CD1c-positive myeloid dendritic cell (primary cell): ENCODE measurements around the gene PCDHA2.
"Not testable (repeated sequence)": the region's sequence is repeated elsewhere in the genome, so short reads cannot be mapped to it uniquely, and the experiment has no call there.

Experiments used
- DNase-seq: peaks from one replicate; pipeline ENCODE4 v3.0.0-alpha.2; 2016; ENCODE audit errors: extremely low spot score

Gene PCDHA2

DNA sequence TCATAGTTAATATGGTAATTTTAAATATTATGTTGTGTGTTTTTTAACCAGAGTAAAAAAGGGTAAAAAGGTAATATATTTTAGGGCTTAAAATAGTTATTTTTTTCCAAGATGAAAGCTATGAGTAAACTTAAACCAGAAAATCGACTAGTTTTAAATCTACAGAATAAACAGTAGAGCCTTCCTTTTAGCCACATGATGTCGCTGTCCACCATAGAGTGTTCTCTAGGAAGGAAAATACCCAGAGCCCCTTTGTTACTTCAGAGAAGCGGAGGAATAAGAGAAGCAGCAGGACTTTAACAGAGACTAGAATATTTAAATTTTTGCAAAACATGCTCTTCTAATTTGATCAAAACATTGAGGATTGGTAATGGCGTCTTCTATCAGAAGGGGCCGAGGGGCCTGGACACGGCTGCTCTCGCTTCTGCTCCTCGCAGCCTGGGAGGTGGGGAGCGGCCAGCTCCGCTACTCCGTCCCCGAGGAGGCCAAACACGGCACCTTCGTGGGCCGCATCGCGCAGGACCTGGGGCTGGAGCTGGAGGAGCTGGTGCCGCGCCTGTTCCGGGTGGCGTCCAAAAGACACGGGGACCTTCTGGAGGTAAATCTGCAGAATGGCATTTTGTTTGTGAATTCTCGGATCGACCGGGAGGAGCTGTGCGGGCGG lies at the start of gene PCDHA2:
Gene PCDHA2, plus strand, starts transcription at position 258 of the 664 bp plus-strand sequence.
- no peak for DNase-seq

DNA sequence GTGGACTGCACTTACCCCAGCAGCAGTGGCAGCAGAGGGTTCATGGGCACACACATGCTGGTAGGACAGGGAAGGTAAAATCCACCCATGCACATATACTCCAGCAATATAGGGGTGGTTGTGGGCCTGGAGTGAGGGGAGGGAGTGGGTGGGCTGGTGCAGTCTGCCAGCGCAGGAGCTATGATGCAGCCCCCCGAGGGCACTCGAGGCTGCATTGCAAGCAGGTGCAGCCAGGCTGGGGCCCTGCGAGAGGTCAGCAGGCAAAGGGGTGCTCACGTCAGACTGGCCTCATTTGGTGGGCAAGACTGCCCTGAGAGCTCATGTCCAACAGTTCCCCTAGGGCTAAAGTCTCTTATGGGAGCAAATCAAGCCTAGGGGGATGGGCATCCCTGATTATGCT lies 41.1 kb upstream of the PCDHA2 start:
- DNase-seq, result no peak

DNA sequence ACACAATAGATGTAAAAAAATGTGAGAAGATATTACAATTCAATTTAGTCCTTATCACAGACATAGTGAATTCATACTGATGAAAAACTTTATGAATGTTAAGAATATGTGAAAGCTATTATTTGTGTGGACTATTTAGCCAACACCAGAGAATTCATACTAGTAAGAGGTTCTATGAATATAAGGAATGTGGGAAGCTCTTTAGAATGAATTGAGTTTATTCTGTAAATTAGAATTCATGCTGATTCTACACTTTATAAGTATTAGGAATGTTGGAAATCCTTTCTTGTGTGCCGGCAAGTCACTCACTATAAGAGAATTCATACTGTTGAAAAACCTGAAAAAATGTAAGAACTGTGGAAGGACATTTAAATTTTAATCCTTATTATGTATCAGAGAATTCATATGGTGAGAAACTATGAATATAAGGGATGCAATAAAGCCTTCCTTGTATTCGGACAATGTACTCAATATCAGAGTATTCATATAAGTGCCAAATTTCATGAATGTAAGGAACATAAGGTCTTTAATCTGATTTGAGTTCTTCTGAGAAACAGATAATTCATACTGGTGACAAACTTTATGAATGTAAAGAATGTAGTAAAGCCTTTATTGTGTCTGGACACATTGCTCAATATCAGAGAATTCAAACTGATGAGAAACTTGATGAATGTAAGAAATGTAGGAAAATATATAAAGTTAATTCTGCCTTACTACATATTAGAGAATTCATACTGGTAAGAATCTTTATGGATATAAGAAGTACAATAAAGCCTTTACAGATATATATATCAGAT lies 30.3 kb upstream of the PCDHA2 start:
- DNase-seq, result no peak

DNA sequence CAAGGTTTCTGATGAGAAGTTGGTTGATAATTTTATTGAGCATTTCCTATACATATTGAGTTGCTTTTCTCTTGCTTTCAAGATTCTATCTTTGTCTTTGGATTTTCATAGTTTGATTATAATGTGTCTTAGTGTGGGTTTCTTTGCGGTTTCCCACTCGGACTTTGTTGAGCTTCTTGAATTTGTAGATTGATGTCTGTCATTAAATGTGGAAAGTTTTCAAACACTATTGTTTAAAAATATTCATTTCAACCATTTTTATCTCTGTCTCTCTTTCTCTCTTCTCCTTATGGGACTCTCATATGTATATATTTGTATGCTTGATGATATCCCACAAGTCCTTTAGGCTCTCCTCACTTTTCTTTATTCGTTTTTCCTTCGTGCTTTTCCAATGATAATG lies 27.2 kb upstream of the PCDHA2 start:
- no peak for DNase-seq

DNA sequence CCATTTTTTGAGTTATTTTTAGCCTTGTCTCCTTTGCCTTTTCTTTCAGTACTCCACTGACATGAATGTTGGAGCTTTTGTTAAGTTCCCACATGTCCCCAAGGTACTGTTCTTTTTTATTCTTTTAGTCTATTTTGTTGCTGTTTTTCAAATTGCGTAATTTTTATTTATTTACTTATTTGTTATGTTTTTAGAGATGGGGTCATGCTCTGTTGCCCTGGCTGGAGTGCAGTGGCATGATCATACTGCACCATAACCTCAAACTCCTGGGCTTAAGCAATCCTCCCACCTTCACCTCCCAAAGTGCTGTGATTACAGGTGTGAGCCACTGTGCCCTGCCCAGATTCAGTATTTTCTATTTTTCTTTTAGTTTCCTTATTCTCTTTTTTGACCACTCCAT lies 14.1 kb upstream of the PCDHA2 start:
- no peak for DNase-seq

DNA sequence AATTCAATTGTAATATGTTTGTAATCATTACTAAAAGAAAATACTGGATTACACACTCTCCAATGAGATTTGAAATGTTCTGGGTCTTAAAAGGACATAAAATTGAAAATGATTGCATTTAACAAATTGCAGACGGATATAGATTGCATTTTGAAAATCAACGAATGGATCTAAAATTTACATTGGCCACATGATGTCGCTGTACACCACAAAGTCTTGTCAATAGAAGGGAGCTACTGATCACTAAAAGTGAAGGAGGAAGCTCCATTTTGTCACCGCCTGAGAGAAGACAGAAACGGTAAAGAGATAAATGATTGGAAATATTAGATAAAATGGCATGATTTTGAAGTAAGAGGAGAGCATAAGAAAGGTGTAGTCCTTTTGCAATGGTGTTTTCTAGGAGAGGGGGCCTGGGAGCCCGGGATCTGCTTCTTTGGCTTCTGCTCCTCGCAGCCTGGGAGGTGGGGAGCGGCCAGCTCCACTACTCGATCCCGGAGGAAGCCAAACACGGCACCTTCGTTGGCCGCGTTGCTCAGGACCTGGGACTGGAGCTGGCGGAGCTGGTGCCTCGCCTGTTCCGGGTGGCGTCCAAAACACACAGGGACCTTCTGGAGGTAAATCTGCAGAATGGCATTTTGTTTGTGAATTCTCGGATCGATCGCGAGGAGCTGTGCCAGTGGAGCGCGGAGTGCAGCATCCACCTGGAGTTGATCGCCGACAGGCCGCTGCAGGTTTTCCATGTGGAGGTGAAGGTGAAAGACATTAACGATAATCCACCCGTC lies 8.6 kb upstream of the PCDHA2 start, which contains the start of gene PCDHA1:
Gene PCDHA1, plus strand, starts transcription at position 236 of the 782 bp plus-strand sequence.
- DNase-seq, result no peak

DNA sequence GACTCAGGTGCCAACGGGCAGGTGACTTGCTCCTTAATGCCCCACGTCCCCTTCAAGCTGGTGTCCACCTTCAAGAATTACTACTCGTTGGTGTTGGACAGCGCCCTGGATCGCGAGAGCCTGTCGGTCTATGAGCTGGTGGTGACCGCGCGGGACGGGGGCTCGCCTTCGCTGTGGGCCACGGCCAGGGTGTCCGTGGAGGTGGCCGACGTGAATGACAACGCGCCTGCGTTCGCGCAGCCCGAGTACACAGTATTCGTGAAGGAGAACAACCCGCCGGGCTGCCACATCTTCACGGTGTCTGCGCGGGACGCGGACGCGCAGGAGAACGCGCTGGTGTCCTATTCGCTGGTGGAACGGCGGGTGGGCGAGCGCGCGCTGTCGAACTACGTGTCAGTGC lies 7.2 kb upstream of the PCDHA2 start:
- not testable (repeated sequence) for DNase-seq

DNA sequence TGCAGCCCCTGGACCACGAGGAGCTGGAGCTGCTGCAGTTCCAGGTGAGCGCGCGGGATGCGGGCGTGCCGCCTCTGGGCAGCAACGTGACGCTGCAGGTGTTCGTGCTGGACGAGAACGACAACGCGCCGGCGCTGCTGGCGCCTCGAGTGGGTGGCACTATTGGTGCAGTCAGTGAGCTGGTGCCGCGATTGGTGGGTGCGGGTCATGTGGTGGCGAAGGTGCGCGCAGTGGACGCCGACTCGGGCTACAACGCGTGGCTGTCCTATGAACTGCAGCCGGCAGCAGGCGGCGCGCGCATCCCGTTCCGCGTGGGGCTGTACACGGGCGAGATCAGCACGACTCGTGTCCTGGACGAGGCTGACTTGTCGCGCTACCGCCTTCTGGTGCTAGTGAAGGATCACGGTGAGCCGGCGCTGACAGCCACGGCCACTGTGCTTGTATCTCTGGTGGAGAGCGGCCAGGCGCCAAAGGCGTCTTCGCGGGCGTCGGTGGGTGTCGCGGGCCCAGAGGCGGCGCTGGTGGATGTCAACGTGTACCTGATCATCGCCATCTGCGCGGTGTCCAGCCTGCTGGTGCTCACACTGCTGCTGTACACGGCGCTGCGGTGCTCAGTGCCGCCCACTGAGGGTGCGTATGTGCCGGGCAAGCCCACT lies 6.7 kb upstream of the PCDHA2 start:
- not testable (repeated sequence) for DNase-seq

DNA sequence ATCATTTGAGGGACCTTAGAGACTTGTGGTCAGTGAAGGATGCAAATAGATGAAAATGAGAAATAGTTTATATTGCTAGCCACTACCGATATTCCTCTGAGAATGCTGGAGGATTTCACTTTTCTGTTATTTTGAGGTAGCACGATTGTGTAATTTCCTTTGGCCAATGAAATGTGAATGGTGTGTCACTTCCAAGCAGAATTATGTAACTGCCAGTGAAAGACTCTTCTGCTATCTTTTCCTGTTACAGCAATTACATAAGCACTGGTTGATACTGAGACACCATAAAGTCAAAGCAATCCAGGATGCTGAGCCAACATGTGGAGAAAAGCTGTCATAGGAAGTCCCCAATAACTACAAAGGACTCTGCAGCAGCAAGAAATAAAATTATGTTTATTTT lies 3.6 kb upstream of the PCDHA2 start:
- no peak for DNase-seq

DNA sequence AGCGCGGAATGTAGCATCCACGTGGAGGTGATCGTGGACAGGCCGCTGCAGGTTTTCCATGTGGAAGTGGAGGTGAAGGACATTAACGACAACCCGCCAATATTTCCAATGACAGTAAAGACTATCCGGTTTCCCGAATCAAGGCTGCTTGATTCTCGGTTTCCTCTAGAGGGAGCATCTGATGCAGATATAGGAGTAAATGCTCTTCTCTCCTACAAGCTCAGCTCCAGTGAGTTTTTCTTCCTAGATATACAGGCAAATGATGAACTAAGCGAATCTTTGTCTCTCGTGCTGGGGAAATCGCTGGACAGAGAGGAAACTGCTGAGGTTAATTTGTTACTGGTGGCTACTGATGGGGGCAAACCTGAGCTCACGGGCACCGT lies 598 bp downstream of the PCDHA2 start:
- DNase-seq, result no peak

DNA sequence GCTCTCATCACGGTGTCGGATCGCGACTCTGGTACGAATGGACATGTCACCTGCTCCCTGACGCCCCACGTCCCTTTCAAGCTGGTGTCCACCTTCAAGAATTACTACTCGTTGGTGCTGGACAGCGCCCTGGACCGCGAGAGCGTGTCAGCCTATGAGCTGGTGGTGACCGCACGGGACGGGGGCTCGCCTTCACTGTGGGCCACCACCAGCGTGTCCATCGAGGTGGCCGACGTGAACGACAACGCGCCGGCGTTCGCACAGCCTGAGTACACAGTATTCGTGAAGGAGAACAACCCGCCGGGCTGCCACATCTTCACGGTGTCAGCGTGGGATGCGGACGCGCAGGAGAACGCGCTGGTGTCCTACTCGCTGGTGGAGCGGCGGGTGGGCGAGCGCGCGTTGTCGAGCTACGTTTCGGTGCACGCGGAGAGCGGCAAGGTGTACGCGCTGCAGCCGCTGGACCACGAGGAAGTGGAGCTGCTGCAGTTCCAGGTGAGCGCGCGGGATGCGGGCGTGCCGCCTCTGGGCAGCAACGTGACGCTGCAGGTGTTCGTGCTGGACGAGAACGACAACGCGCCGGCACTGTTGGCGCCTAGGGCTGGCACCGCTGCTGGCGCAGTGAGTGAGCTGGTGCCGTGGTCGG lies 1.5 kb downstream of the PCDHA2 start:
- DNase-seq, result not testable (repeated sequence)

DNA sequence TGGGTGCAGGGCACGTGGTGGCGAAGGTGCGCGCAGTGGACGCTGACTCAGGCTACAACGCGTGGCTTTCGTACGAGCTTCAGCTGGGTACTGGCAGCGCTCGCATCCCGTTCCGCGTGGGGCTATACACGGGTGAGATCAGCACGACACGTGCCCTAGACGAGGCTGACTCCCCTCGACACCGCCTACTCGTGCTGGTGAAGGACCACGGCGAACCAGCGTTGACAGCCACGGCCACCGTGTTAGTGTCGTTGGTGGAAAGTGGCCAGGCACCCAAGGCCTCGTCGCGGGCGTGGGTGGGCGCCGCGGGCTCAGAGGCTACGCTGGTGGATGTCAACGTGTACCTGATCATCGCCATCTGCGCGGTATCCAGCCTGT lies 2.1 kb downstream of the PCDHA2 start:
- no peak for DNase-seq

DNA sequence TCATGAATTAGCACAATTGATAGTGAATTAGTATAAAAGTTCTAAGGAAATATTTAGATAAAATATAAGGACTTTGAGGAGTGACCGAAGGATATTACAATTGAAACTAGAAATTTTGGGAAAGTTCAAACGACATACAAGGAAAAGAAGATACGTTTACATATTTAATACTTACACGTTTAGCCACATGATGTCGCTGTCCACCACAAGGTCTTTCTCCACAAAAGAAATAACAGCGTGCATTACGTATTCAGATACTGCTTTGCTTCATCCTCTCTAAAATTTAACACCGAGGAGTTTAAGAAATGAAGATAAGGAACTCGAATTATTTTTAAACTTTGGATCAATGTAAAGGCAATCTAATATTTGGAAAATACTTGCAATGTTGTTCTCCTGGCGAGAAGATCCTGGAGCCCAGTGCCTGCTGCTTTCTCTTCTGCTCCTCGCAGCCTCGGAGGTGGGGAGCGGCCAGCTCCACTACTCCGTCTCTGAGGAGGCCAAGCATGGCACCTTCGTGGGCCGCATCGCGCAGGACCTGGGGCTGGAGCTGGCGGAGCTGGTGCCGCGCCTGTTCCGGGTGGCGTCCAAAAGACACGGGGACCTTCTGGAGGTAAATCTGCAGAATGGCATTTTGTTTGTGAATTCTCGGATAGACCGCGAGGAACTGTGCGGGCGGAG lies 6.3 kb downstream of the PCDHA2 start, which contains the start of gene PCDHA3:
Gene PCDHA3, plus strand, starts transcription at position 242 of the 678 bp plus-strand sequence.
- no peak for DNase-seq

DNA sequence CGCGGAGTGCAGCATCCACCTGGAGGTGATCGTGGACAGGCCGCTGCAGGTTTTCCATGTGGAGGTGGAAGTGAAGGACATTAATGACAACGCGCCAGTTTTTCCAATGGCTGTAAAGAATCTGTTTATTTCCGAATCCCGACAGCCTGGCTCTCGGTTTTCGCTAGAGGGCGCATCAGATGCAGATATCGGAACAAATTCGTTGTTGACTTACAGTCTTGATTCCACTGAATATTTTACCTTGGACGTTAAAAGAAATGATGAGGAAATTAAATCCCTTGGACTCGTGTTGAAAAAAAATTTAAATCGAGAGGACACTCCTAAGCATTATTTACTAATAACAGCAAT lies 6.8 kb downstream of the PCDHA2 start:
- DNase-seq, result no peak

DNA sequence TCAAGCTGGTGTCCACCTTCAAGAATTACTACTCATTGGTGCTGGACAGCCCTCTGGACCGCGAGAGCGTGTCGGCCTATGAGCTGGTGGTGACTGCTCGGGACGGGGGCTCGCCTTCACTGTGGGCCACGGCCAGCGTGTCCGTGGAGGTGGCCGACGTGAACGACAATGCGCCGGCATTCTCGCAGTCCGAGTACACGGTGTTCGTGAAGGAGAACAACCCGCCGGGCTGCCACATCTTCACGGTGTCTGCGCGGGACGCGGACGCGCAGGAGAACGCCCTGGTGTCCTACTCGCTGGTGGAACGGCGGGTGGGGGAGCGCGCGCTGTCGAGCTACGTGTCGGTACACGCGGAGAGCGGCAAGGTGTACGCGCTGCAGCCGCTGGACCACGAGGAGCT lies 7.7 kb downstream of the PCDHA2 start:
- not testable (repeated sequence) for DNase-seq

DNA sequence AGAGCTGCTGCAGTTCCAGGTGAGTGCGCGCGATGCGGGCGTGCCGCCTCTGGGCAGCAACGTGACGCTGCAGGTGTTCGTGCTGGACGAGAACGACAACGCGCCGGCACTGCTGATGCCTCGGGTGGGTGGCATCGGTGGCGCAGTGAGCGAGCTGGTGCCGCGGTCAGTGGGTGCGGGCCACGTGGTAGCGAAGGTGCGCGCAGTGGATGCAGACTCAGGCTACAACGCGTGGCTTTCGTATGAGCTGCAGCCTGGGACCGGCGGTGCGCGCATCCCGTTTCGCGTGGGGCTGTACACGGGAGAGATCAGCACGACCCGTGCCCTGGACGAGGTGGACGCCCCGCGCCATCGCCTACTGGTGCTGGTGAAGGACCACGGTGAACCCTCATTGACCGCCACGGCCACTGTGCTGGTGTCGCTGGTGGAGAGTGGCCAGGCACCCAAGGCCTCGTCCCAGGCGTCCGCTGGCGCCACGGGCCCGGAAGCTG lies 8.2 kb downstream of the PCDHA2 start:
- no peak for DNase-seq

DNA sequence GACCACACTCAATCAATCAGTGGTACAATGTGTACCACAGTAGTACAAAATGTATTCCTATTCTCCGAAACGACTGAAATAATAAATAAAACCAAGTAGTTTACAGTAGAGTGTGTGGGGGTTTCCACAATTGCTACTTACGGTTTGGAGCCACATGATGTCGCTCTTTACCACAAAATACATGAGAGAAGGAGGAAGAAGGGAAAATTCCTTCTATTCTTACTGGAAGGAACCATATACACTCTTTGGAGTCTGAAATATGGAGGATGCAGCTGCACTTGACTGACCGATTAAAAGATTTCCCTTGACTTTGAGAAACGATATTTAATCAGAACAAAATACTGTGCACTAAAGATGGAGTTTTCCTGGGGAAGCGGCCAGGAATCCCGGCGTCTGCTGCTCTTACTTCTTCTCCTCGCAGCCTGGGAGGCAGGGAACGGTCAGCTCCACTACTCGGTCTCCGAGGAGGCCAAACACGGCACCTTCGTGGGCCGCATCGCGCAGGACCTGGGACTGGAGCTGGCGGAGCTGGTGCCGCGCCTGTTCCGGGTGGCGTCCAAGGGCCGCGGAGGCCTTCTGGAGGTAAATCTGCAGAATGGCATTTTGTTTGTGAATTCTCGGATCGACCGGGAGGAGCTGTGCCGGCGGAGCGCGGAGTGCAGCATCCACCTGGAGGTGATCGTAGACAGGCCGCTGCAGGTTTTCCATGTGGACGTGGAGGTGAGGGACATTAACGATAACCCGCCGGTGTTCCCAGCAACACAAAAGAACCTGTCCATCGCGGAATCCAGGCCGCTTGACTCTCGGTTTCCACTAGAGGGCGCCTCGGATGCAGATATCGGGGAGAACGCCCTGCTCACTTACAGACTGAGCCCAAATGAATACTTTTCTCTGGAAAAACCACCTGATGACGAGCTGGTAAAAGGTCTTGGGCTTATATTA lies 12.5 kb downstream of the PCDHA2 start, which contains the start of gene PCDHA4:
Gene PCDHA4, plus strand, starts transcription at position 235 of the 942 bp plus-strand sequence.
- no peak for DNase-seq

DNA sequence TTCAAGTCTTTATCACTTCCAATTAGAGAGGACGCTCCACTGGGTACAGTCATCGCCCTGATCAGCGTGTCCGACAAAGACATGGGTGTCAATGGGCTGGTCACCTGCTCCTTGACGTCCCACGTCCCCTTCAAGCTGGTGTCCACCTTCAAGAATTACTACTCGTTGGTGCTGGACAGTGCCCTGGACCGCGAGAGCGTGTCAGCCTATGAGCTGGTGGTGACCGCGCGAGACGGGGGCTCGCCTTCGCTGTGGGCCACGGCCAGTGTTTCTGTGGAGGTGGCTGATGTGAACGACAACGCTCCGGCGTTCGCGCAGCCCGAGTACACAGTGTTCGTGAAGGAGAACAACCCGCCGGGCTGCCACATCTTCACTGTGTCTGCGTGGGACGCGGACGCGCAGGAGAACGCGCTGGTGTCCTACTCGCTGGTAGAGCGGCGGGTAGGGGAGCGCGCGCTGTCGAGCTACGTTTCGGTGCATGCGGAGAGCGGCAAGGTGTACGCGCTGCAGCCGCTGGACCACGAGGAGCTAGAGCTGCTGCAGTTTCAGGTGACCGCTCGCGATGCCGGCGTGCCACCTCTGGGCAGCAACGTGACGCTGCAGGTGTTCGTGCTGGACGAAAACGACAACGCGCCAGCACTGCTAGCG lies 13.7 kb downstream of the PCDHA2 start:
- DNase-seq, result not testable (repeated sequence)

DNA sequence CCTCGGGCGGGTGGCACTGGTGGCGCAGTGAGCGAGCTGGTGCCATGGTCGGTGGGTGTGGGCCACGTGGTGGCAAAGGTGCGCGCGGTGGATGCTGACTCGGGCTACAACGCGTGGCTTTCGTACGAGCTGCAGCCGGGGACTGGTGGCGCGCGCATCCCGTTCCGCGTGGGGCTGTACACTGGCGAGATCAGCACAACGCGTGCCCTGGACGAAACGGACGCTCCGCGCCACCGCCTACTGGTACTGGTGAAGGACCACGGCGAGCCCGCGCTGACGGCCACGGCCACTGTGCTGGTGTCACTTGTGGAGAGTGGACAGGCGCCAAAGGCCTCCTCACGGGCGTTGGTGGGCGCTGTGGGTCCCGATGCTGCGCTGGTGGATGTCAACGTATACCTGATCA lies 14.2 kb downstream of the PCDHA2 start:
- DNase-seq, result no peak
